HepG2 (cell line): ENCODE measurements around the gene MSMP. TPM values are rescaled to one million over a fixed set of nuclear protein-coding genes. Genes with fewer than 3 reads are reported as not detected.

Experiments used
- ARNT2 ChIP-seq: sonication (generic); formaldehyde crosslinking; IDR thresholded peaks from 2 replicates; pipeline ENCODE4 v1.8.0; 2022; ENCODE audit warnings: mild to moderate bottlenecking, low read depth, missing genetic modification reagents, moderate library complexity
- ASH2L ChIP-seq: fragments of 300-600, 200-600 bp; sonication (generic); IDR thresholded peaks from 2 replicates; pipeline ENCODE4 v1.7.0; 2017; ENCODE audit warnings: low read depth, mild to moderate bottlenecking, moderate library complexity, mixed read lengths, low read length; ENCODE audit not compliant: insufficient read length
- JARID2 ChIP-seq: sonication (generic); formaldehyde crosslinking; IDR thresholded peaks from 2 replicates; pipeline ENCODE4 v1.8.1; 2023; ENCODE audit warnings: missing genetic modification reagents, inconsistent platforms; ENCODE audit not compliant: insufficient replicate concordance
- KAT2B ChIP-seq: fragments of 150-350 bp; IDR thresholded peaks from 2 replicates; pipeline ENCODE4 v1.6.1; 2014; ENCODE audit warnings: low read depth, low read length, borderline replicate concordance
- KDM4B ChIP-seq: sonication (generic); formaldehyde crosslinking; IDR thresholded peaks from 2 replicates; pipeline ENCODE4 v1.4.0; 2020; ENCODE audit warnings: missing genetic modification reagents
- MIER2 ChIP-seq: IDR thresholded peaks from 2 replicates; pipeline ENCODE4 v1.6.1; 2016; ENCODE audit warnings: missing biosample characterization, missing genetic modification reagents
- MZF1 ChIP-seq: sonication (generic); formaldehyde crosslinking; IDR thresholded peaks from 2 replicates; pipeline ENCODE4 v1.8.1; 2023; ENCODE audit warnings: mild to moderate bottlenecking, missing genetic modification reagents, borderline replicate concordance
- NFE2 ChIP-seq: sonication (generic); formaldehyde crosslinking; IDR thresholded peaks from 2 replicates; pipeline ENCODE4 v1.4.0; 2020; ENCODE audit warnings: missing genetic modification reagents
- NFKB2 ChIP-seq: sonication (generic); formaldehyde crosslinking; IDR thresholded peaks from 2 replicates; pipeline ENCODE4 v1.4.0; 2020; ENCODE audit warnings: missing genetic modification reagents, borderline replicate concordance
- NR2F1 ChIP-seq, 2 experiments: fragments of 450-650 bp in 1 of 2; formaldehyde crosslinking in 1 of 2; IDR thresholded peaks; 2 replicates each; pipeline versions ENCODE4 v1.5.0 to v1.6.1; 2016 to 2020; ENCODE audit warnings: mild to moderate bottlenecking in 1 of 2, missing compliant biosample characterization in 1 of 2, missing genetic modification reagents in 1 of 2, moderate library complexity in 1 of 2
- RAD21 ChIP-seq: fragments of 450-650 bp; formaldehyde crosslinking; IDR thresholded peaks from 2 replicates; pipeline ENCODE4 v1.5.0; 2020; ENCODE audit warnings: mild to moderate bottlenecking
- RBAK ChIP-seq: sonication (generic); formaldehyde crosslinking; IDR thresholded peaks from 2 replicates; pipeline ENCODE4 v1.5.1; 2020; ENCODE audit warnings: mild to moderate bottlenecking, missing genetic modification reagents
- REPIN1 ChIP-seq: sonication (generic); formaldehyde crosslinking; IDR thresholded peaks from 2 replicates; pipeline ENCODE4 v1.8.0; 2022; ENCODE audit warnings: missing genetic modification reagents, low read depth, mild to moderate bottlenecking, borderline replicate concordance
- SIN3A ChIP-seq: IDR thresholded peaks from 2 replicates; pipeline ENCODE4 v1.6.1; 2011; ENCODE audit warnings: low read depth, mild to moderate bottlenecking, control low read depth, low read length, borderline replicate concordance
- SMAD1 ChIP-seq: sonication (generic); formaldehyde crosslinking; IDR thresholded peaks from 2 replicates; pipeline ENCODE4 v1.4.0; 2020; ENCODE audit warnings: missing genetic modification reagents, low read depth, mild to moderate bottlenecking, borderline replicate concordance
- SRY ChIP-seq: sonication (generic); formaldehyde crosslinking; IDR thresholded peaks from 2 replicates; pipeline ENCODE4 v1.8.0; 2022; ENCODE audit warnings: mild to moderate bottlenecking, missing genetic modification reagents
- THAP11 ChIP-seq: IDR thresholded peaks from 2 replicates; pipeline ENCODE4 v1.6.1; 2016; ENCODE audit warnings: missing biosample characterization, missing genetic modification reagents
- TP53 ChIP-seq: sonication (generic); formaldehyde crosslinking; conservative IDR thresholded peaks from 2 replicates; pipeline ENCODE4 v1.4.0; 2020; ENCODE audit warnings: missing genetic modification reagents
- ZBTB20 ChIP-seq: sonication (generic); formaldehyde crosslinking; IDR thresholded peaks from 2 replicates; pipeline ENCODE4 v1.8.1; 2023; ENCODE audit warnings: missing genetic modification reagents, low read depth, mild to moderate bottlenecking, borderline replicate concordance
- ZNF432 ChIP-seq: sonication (generic); formaldehyde crosslinking; IDR thresholded peaks from 2 replicates; pipeline ENCODE4 v1.5.0; 2020; ENCODE audit warnings: missing genetic modification reagents, mild to moderate bottlenecking, borderline replicate concordance
- ZNF567 ChIP-seq: sonication (generic); formaldehyde crosslinking; IDR thresholded peaks from 2 replicates; pipeline ENCODE4 v1.8.1; 2023; ENCODE audit warnings: mild to moderate bottlenecking, missing genetic modification reagents, borderline replicate concordance
- polyA plus RNA-seq, 8 experiments: library from polyadenylated mRNA; depleted of rRNA in 3 of 8; stranded (reverse) in 7 of 8; unstranded in 1 of 8; fragments of >200 nt; fragmentation: Illumina TruSeq in 4 of 8; extraction: Trizol in 4 of 8; gene quantifications; 2 replicates each; pipeline versions ENCODE4 v1.2.1 to v1.2.3, GENCODE V29; 2011 to 2016; ENCODE audit warnings: low read depth in 4 of 8, missing spikeins in 1 of 8, mixed read lengths in 1 of 8; ENCODE audit not compliant: insufficient read depth in 1 of 8
- total RNA-seq, 5 experiments: library from RNA; depleted of rRNA; stranded (reverse); fragments of >200 nt; fragmentation: Illumina TruSeq; extraction: Trizol; gene quantifications; 2 replicates each; pipeline ENCODE4 v1.2.3, GENCODE V29; 2016; ENCODE audit warnings: low read depth in 1 of 5
- TF ChIP-seq, protein P1 (sequence below): IDR thresholded peaks from 2 replicates; pipeline ENCODE4 v1.6.1; 2012; ENCODE audit warnings: low read depth, low read length, improper control_type of control experiment
- TF ChIP-seq, protein P2 (sequence below): sonication (generic); formaldehyde crosslinking; IDR thresholded peaks from 2 replicates; pipeline ENCODE4 v1.9.0; 2022; ENCODE audit warnings: missing genetic modification reagents, mild to moderate bottlenecking, borderline replicate concordance
- TF ChIP-seq, protein P3 (sequence below): sonication (generic); formaldehyde crosslinking; IDR thresholded peaks from 2 replicates; pipeline ENCODE4 v1.5.0; 2020; ENCODE audit warnings: mild to moderate bottlenecking, missing genetic modification reagents

MSMP gene
- total and polyA plus RNA-seq, 2 of the 13 experiments (the other 11 are each of a cell fraction or from before 2014, with no cell fraction given), result 0.24 to 0.46 TPM

DNA sequence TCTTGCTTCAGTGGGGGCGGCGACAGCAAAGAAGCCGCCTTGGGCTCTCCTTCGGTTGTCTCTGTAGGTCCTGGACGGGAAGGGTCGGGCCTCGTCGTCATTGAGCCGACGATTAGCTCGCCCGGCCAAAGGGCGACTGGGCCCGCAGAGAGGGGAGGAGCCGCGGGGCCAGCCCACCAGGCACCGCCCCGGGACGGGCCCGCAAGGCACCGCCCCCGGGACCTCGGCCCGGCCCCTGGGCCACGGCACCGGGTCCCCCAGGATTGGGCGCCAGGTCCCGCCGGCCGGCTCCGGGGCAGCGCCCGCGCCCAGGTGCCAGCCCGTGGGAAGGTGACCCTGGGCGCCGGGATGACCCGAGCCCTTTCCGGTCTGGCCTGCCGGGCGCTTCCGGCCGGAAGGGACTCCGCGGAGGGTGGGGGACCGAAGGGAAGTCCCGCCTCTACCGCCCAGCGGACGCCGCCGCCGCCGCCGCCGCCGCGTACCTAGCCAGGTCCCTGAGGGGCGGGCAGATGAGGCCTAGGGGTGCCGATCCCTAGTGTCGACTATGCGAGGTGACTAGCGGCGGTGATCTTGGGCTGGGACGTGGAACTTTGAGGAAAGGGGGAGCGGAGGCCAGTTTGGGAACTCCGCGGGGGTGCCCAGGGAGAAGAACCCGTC is 5.1 kb downstream of the MSMP start, which contains the start of the genes GBA2 and RGP1 (continued):
- no peak for TF ChIP-seq SRY (CRISPR knock-in tag)
- TF ChIP-seq RAD21, result no peak; the same call in 1 of the 2 replicates
- peak; percentile 78; the same call in 1 of the 2 replicates for TF ChIP-seq REPIN1 (CRISPR knock-in tag)
- peak; percentile 92 for TF ChIP-seq THAP11
- TF ChIP-seq, protein P1, sequence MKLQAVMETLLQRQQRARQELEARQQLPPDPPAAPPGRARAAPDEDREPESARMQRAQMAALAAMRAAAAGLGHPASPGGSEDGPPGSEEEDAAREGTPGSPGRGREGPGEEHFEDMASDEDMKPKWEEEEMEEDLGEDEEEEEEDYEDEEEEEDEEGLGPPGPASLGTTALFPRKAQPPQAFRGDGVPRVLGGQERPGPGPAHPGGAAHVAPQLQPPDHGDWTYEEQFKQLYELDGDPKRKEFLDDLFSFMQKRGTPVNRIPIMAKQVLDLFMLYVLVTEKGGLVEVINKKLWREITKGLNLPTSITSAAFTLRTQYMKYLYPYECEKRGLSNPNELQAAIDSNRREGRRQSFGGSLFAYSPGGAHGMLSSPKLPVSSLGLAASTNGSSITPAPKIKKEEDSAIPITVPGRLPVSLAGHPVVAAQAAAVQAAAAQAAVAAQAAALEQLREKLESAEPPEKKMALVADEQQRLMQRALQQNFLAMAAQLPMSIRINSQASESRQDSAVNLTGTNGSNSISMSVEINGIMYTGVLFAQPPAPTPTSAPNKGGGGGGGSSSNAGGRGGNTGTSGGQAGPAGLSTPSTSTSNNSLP, result no peak
- no peak for TF ChIP-seq MIER2 (CRISPR knock-in tag)
- TF ChIP-seq ZBTB20 (CRISPR knock-in tag), result no peak
- peak; percentile 63; the same call in 1 of the 2 replicates for TF ChIP-seq SIN3A
- TF ChIP-seq ARNT2 (CRISPR knock-in tag), result 0 out of 2 replicates have a peak, but pooled peaks have one; percentile 38
- TF ChIP-seq KAT2B, result no peak
- TF ChIP-seq NFE2, result no peak
- no peak for TF ChIP-seq MZF1 (CRISPR knock-in tag)
- TF ChIP-seq ZNF567 (CRISPR knock-in tag), result 0 out of 2 replicates have a peak, but pooled peaks have one; percentile 51
- TF ChIP-seq ZNF432, result no peak
- peak; percentile 78 to 90 for TF ChIP-seq NR2F1 (CRISPR knock-in tag; IDR thresholded peaks at IDR 0.05)
- TF ChIP-seq RBAK, result no peak
- peak; percentile 15; the same call in 1 of the 2 replicates for TF ChIP-seq NFKB2
- no peak for TF ChIP-seq SMAD1 (CRISPR knock-in tag)
- no peak for TF ChIP-seq TP53
- TF ChIP-seq JARID2 (CRISPR knock-in tag), result no peak
- peak; percentile 61 for TF ChIP-seq ASH2L
- TF ChIP-seq, protein P2, sequence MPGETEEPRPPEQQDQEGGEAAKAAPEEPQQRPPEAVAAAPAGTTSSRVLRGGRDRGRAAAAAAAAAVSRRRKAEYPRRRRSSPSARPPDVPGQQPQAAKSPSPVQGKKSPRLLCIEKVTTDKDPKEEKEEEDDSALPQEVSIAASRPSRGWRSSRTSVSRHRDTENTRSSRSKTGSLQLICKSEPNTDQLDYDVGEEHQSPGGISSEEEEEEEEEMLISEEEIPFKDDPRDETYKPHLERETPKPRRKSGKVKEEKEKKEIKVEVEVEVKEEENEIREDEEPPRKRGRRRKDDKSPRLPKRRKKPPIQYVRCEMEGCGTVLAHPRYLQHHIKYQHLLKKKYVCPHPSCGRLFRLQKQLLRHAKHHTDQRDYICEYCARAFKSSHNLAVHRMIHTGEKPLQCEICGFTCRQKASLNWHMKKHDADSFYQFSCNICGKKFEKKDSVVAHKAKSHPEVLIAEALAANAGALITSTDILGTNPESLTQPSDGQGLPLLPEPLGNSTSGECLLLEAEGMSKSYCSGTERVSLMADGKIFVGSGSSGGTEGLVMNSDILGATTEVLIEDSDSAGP (CRISPR knock-in tag), result no peak; the same call in 1 of the 2 replicates
- TF ChIP-seq KDM4B, result no peak
- TF ChIP-seq, protein P3, sequence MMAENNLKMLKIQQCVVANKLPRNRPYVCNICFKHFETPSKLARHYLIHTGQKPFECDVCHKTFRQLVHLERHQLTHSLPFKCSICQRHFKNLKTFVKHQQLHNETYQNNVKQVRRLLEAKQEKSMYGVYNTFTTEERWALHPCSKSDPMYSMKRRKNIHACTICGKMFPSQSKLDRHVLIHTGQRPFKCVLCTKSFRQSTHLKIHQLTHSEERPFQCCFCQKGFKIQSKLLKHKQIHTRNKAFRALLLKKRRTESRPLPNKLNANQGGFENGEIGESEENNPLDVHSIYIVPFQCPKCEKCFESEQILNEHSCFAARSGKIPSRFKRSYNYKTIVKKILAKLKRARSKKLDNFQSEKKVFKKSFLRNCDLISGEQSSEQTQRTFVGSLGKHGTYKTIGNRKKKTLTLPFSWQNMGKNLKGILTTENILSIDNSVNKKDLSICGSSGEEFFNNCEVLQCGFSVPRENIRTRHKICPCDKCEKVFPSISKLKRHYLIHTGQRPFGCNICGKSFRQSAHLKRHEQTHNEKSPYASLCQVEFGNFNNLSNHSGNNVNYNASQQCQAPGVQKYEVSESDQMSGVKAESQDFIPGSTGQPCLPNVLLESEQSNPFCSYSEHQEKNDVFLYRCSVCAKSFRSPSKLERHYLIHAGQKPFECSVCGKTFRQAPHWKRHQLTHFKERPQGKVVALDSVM (CRISPR knock-in tag), result no peak
